ENCODE measurements around the gene CDH13. TPM values are rescaled to one million over a fixed set of nuclear protein-coding genes. Genes with fewer than 3 reads are reported as not detected.

CDH13 gene
- total RNA-seq, 2 experiments from 2014 or later = not detected

- intact Hi-C loops (cut with DNase I, micrococcal nuclease) = no loop called here
- ATAC-seq (no peak), DNase-seq (no peak)
These were observed 1104.0 kb downstream of the CDH13 start for GRCh38 chr16:83730812-83731211.

GRCh38 chr16:83732536-83732935 lies 1105.8 kb downstream of the CDH13 start:
- Mint-ChIP-seq H3K4me3 (no peak overlapping the region), H3K27ac (no peak overlapping the region), H3K27me3 (peaks cover 9% of the 10 kb centered on the region), H3K9me3 (ENCODE audit: low read depth) (peaks cover 25% of the 10 kb centered on the region), H3K4me1 (no peaks in the 10 kb centered on the region), H3K36me3 (ENCODE audit: low read depth) (no peaks in the 10 kb centered on the region)
- CTCF ChIA-PET = interaction anchor here (0.7 kb wide), 1 partner anchor 1758 kb away, joined by 3 read pairs; no protein-coding TSS in a partner anchor
- POLR2A ChIA-PET = no interaction called here
- intact Hi-C loops (cut with DNase I, micrococcal nuclease) = loop anchor here in 1 of 2 experiments (2.0 kb wide), 1 partner anchor 20 kb away; no protein-coding TSS in a partner anchor
- ATAC-seq = no peak
- no peak for DNase-seq

More at GRCh38 chr16:83730812-83731211, 1104.0 kb downstream of the CDH13 start:
- Mint-ChIP-seq H3K27ac (no peak overlapping the region), H3K4me1 (no peaks in the 10 kb centered on the region), H3K4me3 (no peak overlapping the region), H3K27me3 (peaks cover 9% of the 10 kb centered on the region), H3K9me3 (ENCODE audit: low read depth) (peaks cover 24% of the 10 kb centered on the region), H3K36me3 (ENCODE audit: low read depth) (no peaks in the 10 kb centered on the region)
- ChIA-PET CTCF (no interaction called here), POLR2A (no interaction called here)

- intact Hi-C loops (cut with DNase I, micrococcal nuclease) = loop anchor here in 1 of 2 experiments (2.0 kb wide), 1 partner anchor 20 kb away; no protein-coding TSS in a partner anchor
- Mint-ChIP-seq H3K27me3 (peaks cover 9% of the 10 kb centered on the region), H3K27ac (no peak overlapping the region), H3K36me3 (ENCODE audit: low read depth) (no peaks in the 10 kb centered on the region), H3K9me3 (ENCODE audit: low read depth) (peaks cover 25% of the 10 kb centered on the region), H3K4me1 (no peaks in the 10 kb centered on the region), H3K4me3 (no peak overlapping the region)
- ATAC-seq = no peak
- ChIA-PET CTCF (interaction anchor here (0.7 kb wide), 1 partner anchor 1758 kb away, joined by 3 read pairs; no protein-coding TSS in a partner anchor), POLR2A (no interaction called here)
- DNase-seq = no peak
These were observed 1106.5 kb downstream of the CDH13 start for GRCh38 chr16:83733301-83733700.

GRCh38 chr16:83734136-83734535 lies 1107.4 kb downstream of the CDH13 start:
- Mint-ChIP-seq H3K4me3 (no peak overlapping the region), H3K9me3 (ENCODE audit: low read depth) (peaks cover 25% of the 10 kb centered on the region), H3K36me3 (ENCODE audit: low read depth) (no peaks in the 10 kb centered on the region), H3K27me3 (peaks cover 9% of the 10 kb centered on the region), H3K27ac (no peak overlapping the region), H3K4me1 (no peaks in the 10 kb centered on the region)
- POLR2A ChIA-PET = no interaction called here
- DNase-seq = no peak
- CTCF ChIA-PET = no interaction called here
- no peak for ATAC-seq
- intact Hi-C loops (cut with DNase I, micrococcal nuclease) = no loop called here

GRCh38 chr16:83737729-83738354 lies 1111.1 kb downstream of the CDH13 start:
- H3K27me3 Mint-ChIP-seq = peaks cover 5% of the 10 kb centered on the region
- H3K36me3 Mint-ChIP-seq (ENCODE audit: low read depth) = no peaks in the 10 kb centered on the region
- H3K4me1 Mint-ChIP-seq = no peaks in the 10 kb centered on the region
- H3K27ac Mint-ChIP-seq = no peak overlapping the region
- peaks cover 16% of the 10 kb centered on the region for H3K9me3 Mint-ChIP-seq (ENCODE audit: low read depth)
- intact Hi-C loops (cut with DNase I, micrococcal nuclease) = no loop called here
- no peak for DNase-seq
- ChIA-PET CTCF (no interaction called here), POLR2A (interaction anchor here (0.5 kb wide), 1 partner anchor 37 kb away, joined by 3 read pairs; no protein-coding TSS in a partner anchor)
- H3K4me3 Mint-ChIP-seq = no peak overlapping the region
- ATAC-seq = no peak

- Mint-ChIP-seq H3K9me3 (ENCODE audit: low read depth) (peaks cover 12% of the 10 kb centered on the region), H3K4me1 (no peaks in the 10 kb centered on the region), H3K4me3 (no peak overlapping the region), H3K27ac (no peak overlapping the region), H3K36me3 (ENCODE audit: low read depth) (no peaks in the 10 kb centered on the region), H3K27me3 (peaks cover 5% of the 10 kb centered on the region)
- intact Hi-C loops (cut with DNase I, micrococcal nuclease) = no loop called here
- POLR2A ChIA-PET = no interaction called here
- ATAC-seq = no peak
- CTCF ChIA-PET = no interaction called here
- no peak for DNase-seq
These were observed 1112.2 kb downstream of the CDH13 start for GRCh38 chr16:83738923-83739503.

- no peaks in the 10 kb centered on the region for H3K4me1 Mint-ChIP-seq
- DNase-seq (no peak), ATAC-seq (no peak)
- CTCF ChIA-PET = interaction anchor here (0.5 to 0.6 kb wide), 2 partner anchors 400 to 628 kb away, joined by 3 to 4 read pairs; no protein-coding TSS in a partner anchor
- no peak overlapping the region for H3K4me3 Mint-ChIP-seq
- no peaks in the 10 kb centered on the region for H3K36me3 Mint-ChIP-seq (ENCODE audit: low read depth)
- peaks cover 13% of the 10 kb centered on the region for H3K27me3 Mint-ChIP-seq
- POLR2A ChIA-PET = no interaction called here
- no peak overlapping the region for H3K27ac Mint-ChIP-seq
- H3K9me3 Mint-ChIP-seq (ENCODE audit: low read depth) = no peaks in the 10 kb centered on the region
- intact Hi-C loops (cut with DNase I, micrococcal nuclease) = no loop called here
These were observed 1115.5 kb downstream of the CDH13 start for GRCh38 chr16:83742124-83742899.

- Mint-ChIP-seq H3K4me3 (no peak overlapping the region), H3K36me3 (ENCODE audit: low read depth) (no peaks in the 10 kb centered on the region), H3K9me3 (ENCODE audit: low read depth) (no peaks in the 10 kb centered on the region), H3K4me1 (no peaks in the 10 kb centered on the region), H3K27me3 (peaks cover 15% of the 10 kb centered on the region), H3K27ac (no peak overlapping the region)
- POLR2A ChIA-PET = no interaction called here
- CTCF ChIA-PET = interaction anchor here (0.5 kb wide), 1 partner anchor 401 kb away, joined by 4 read pairs; no protein-coding TSS in a partner anchor
- intact Hi-C loops (cut with DNase I, micrococcal nuclease) = no loop called here
- ATAC-seq = no peak
- DNase-seq = no peak
These were observed 1116.5 kb downstream of the CDH13 start for GRCh38 chr16:83743241-83743640.

- Mint-ChIP-seq H3K4me3 (no peak overlapping the region), H3K27ac (no peak overlapping the region)
- no peak for ATAC-seq
These were observed 1117.0 kb downstream of the CDH13 start for GRCh38 chr16:83743720-83744119.

GRCh38 chr16:83744441-83744981 lies 1117.7 kb downstream of the CDH13 start:
- H3K4me1 Mint-ChIP-seq = no peaks in the 10 kb centered on the region

More at GRCh38 chr16:83743720-83744119, 1117.0 kb downstream of the CDH13 start:
- Mint-ChIP-seq H3K27me3 (peaks cover 15% of the 10 kb centered on the region), H3K36me3 (ENCODE audit: low read depth) (no peaks in the 10 kb centered on the region), H3K9me3 (ENCODE audit: low read depth) (no peaks in the 10 kb centered on the region), H3K4me1 (no peaks in the 10 kb centered on the region)
- CTCF ChIA-PET = no interaction called here
- POLR2A ChIA-PET = no interaction called here
- no peak for DNase-seq
- intact Hi-C loops (cut with DNase I, micrococcal nuclease) = no loop called here

GRCh38 chr16:83746611-83747010 lies 1119.8 kb downstream of the CDH13 start:
- Mint-ChIP-seq H3K27ac (no peak overlapping the region), H3K4me1 (no peaks in the 10 kb centered on the region), H3K27me3 (peaks cover 20% of the 10 kb centered on the region), H3K9me3 (ENCODE audit: low read depth) (no peaks in the 10 kb centered on the region), H3K36me3 (ENCODE audit: low read depth) (no peaks in the 10 kb centered on the region), H3K4me3 (no peak overlapping the region)
- DNase-seq (no peak), ATAC-seq (no peak)
- ChIA-PET POLR2A (no interaction called here), CTCF (no interaction called here)
- intact Hi-C loops (cut with DNase I, micrococcal nuclease) = no loop called here

More at GRCh38 chr16:83744441-83744981, 1117.7 kb downstream of the CDH13 start:
- Mint-ChIP-seq H3K4me3 (no peak overlapping the region), H3K27me3 (peaks cover 19% of the 10 kb centered on the region), H3K9me3 (ENCODE audit: low read depth) (no peaks in the 10 kb centered on the region), H3K27ac (no peak overlapping the region), H3K36me3 (ENCODE audit: low read depth) (no peaks in the 10 kb centered on the region)
- ChIA-PET POLR2A (no interaction called here), CTCF (no interaction called here)
- no peak for ATAC-seq
- intact Hi-C loops (cut with DNase I, micrococcal nuclease) = no loop called here
- no peak for DNase-seq
